HEK293 (cell line): ENCODE data around the gene TEP1.

ENCODE experiments used
- BCL11A ChIP-seq: fragments of 450-650 bp; formaldehyde crosslinking; IDR thresholded peaks from 2 replicates; pipeline ENCODE4 v1.5.1; 2016; ENCODE audit warnings: low read depth, missing biosample characterization, missing genetic modification characterization
- ELK4 ChIP-seq: IDR thresholded peaks from 2 replicates; pipeline ENCODE4 v1.6.1; 2011; ENCODE audit warnings: mild to moderate bottlenecking, low read depth, low read length, borderline replicate concordance
- FEZF1 ChIP-seq: fragments of 450-650 bp; formaldehyde crosslinking; IDR thresholded peaks from 2 replicates; pipeline ENCODE4 v1.5.1; 2016; ENCODE audit warnings: missing biosample characterization, missing genetic modification characterization
- KLF16 ChIP-seq: fragments of 450-650 bp; formaldehyde crosslinking; IDR thresholded peaks from 2 replicates; pipeline ENCODE4 v1.5.1; 2017; ENCODE audit warnings: missing biosample characterization, missing genetic modification characterization
- PRDM6 ChIP-seq: fragments of 450-650 bp; formaldehyde crosslinking; IDR thresholded peaks from 2 replicates; pipeline ENCODE4 v1.5.1; 2017; ENCODE audit warnings: missing biosample characterization, missing genetic modification characterization
- REST ChIP-seq: fragments of 450-650 bp; formaldehyde crosslinking; IDR thresholded peaks from 2 replicates; pipeline ENCODE4 v1.5.1; 2016; ENCODE audit warnings: missing biosample characterization, missing genetic modification characterization
- SCRT1 ChIP-seq: fragments of 450-650 bp; formaldehyde crosslinking; IDR thresholded peaks from 2 replicates; pipeline ENCODE4 v1.5.1; 2016; ENCODE audit warnings: missing biosample characterization, missing genetic modification characterization, borderline replicate concordance
- YY1 ChIP-seq: fragments of 450-650 bp; formaldehyde crosslinking; IDR thresholded peaks from 2 replicates; pipeline ENCODE4 v1.5.1; 2018; ENCODE audit warnings: missing biosample characterization, missing genetic modification characterization
- ZBTB20 ChIP-seq: fragments of 450-650 bp; formaldehyde crosslinking; IDR thresholded peaks from 2 replicates; pipeline ENCODE4 v1.5.1; 2016; ENCODE audit warnings: missing biosample characterization, missing genetic modification characterization
- ZBTB21 ChIP-seq: fragments of 450-650 bp; formaldehyde crosslinking; IDR thresholded peaks from 2 replicates; pipeline ENCODE4 v1.5.1; 2017; ENCODE audit warnings: missing biosample characterization, missing genetic modification characterization
- ZBTB26 ChIP-seq: fragments of 450-650 bp; formaldehyde crosslinking; optimal IDR thresholded peaks from 2 replicates; pipeline ENCODE3; 2016; ENCODE audit warnings: missing biosample characterization, mild to moderate bottlenecking, missing genetic modification characterization
- ZBTB44 ChIP-seq: fragments of 450-650 bp; IDR thresholded peaks from 2 replicates; pipeline ENCODE4 v1.5.1; 2018; ENCODE audit warnings: missing biosample characterization, mild to moderate bottlenecking, missing genetic modification characterization
- ZBTB48 ChIP-seq: fragments of 450-650 bp; formaldehyde crosslinking; IDR thresholded peaks from 2 replicates; pipeline ENCODE4 v1.5.1; 2016; ENCODE audit warnings: missing biosample characterization, missing genetic modification characterization
- ZBTB7A ChIP-seq: fragments of 450-650 bp; formaldehyde crosslinking; IDR thresholded peaks from 2 replicates; pipeline ENCODE4 v1.5.1; 2016; ENCODE audit warnings: low read depth, missing biosample characterization, missing genetic modification characterization
- ZBTB8A ChIP-seq: fragments of 450-650 bp; formaldehyde crosslinking; IDR thresholded peaks from 2 replicates; pipeline ENCODE4 v1.5.1; 2016; ENCODE audit warnings: missing biosample characterization, missing genetic modification characterization
- ZNF138 ChIP-seq: fragments of 450-650 bp; formaldehyde crosslinking; IDR thresholded peaks from 2 replicates; pipeline ENCODE4 v1.5.1; 2016; ENCODE audit warnings: missing biosample characterization, missing genetic modification characterization, borderline replicate concordance
- ZNF184 ChIP-seq: fragments of 450-650 bp; IDR thresholded peaks from 2 replicates; pipeline ENCODE4 v1.5.1; 2018; ENCODE audit warnings: missing biosample characterization, mild to moderate bottlenecking, missing genetic modification characterization
- ZNF398 ChIP-seq: fragments of 450-650 bp; formaldehyde crosslinking; IDR thresholded peaks from 2 replicates; pipeline ENCODE4 v1.5.1; 2017; ENCODE audit warnings: missing biosample characterization, missing genetic modification characterization
- ZNF514 ChIP-seq: fragments of 450-650 bp; formaldehyde crosslinking; IDR thresholded peaks from 2 replicates; pipeline ENCODE4 v1.5.1; 2016; ENCODE audit warnings: missing biosample characterization, missing genetic modification characterization
- ZNF561 ChIP-seq: fragments of 450-650 bp; IDR thresholded peaks from 2 replicates; pipeline ENCODE4 v1.5.1; 2018; ENCODE audit warnings: missing biosample characterization, missing genetic modification characterization, borderline replicate concordance
- ZNF654 ChIP-seq: fragments of 450-650 bp; formaldehyde crosslinking; IDR thresholded peaks from 2 replicates; pipeline ENCODE4 v1.5.1; 2016; ENCODE audit warnings: low read depth, missing biosample characterization, missing genetic modification characterization
- ZNF658 ChIP-seq: fragments of 450-650 bp; formaldehyde crosslinking; IDR thresholded peaks from 2 replicates; pipeline ENCODE4; 2016; ENCODE audit warnings: missing biosample characterization, missing genetic modification characterization
- ZSCAN16 ChIP-seq: fragments of 450-650 bp; formaldehyde crosslinking; IDR thresholded peaks from 2 replicates; pipeline ENCODE4 v1.5.1; 2016; ENCODE audit warnings: missing biosample characterization, missing genetic modification characterization

Gene TEP1

GRCh38 chr14:20460458-20461224 lies 47.3 kb upstream of the TEP1 start (continued):
- TF ChIP-seq ZBTB8A (tag by site-specific recombination) (no peak), SCRT1 (tag by site-specific recombination) (no peak), PRDM6 (tag by site-specific recombination) (no peak), ZNF184 (no peak), ZBTB7A (tag by site-specific recombination) (no peak), FEZF1 (tag by site-specific recombination) (no peak), ZNF398 (tag by site-specific recombination) (peak; percentile 41), ZSCAN16 (tag by site-specific recombination) (no peak), ZBTB21 (tag by site-specific recombination) (no peak), ZNF658 (no peak), ZNF514 (no peak), ZBTB26 (tag by site-specific recombination) (no peak), ZBTB48 (tag by site-specific recombination) (no peak), ZBTB44 (tag by site-specific recombination) (no peak), ZBTB20 (no peak), ELK4 (no peak), ZNF561 (no peak), ZNF138 (no peak), REST (tag by site-specific recombination) (no peak), KLF16 (no peak), BCL11A (tag by site-specific recombination) (no peak), YY1 (0 out of 2 replicates have a peak, but pooled peaks have one; percentile 40), ZNF654 (tag by site-specific recombination) (no peak)
